Measurements from ENCODE around the gene RAPGEF2.

Gene RAPGEF2

GRCh38 chr4:159150821-159151390, 48.0 kb downstream of the RAPGEF2 start:
- no peak for TF ChIP-seq CTCF (IDR thresholded peaks at IDR 0.05)

- no peak for TF ChIP-seq CTCF (IDR thresholded peaks at IDR 0.05)
Observed at GRCh38 chr4:159151689-159152088, 48.8 kb downstream of the RAPGEF2 start.

GRCh38 chr4:159152181-159152580, 49.3 kb downstream of the RAPGEF2 start:
- TF ChIP-seq CTCF (IDR thresholded peaks at IDR 0.05): no peak

- no peak for TF ChIP-seq CTCF (IDR thresholded peaks at IDR 0.05)
Observed at GRCh38 chr4:159153669-159154068, 50.8 kb downstream of the RAPGEF2 start.

- TF ChIP-seq CTCF (IDR thresholded peaks at IDR 0.05): no peak
Observed at GRCh38 chr4:159155119-159155518, 52.2 kb downstream of the RAPGEF2 start.

- TF ChIP-seq CTCF (IDR thresholded peaks at IDR 0.05): no peak
Observed at GRCh38 chr4:159158083-159158617, 55.3 kb downstream of the RAPGEF2 start.

- TF ChIP-seq CTCF (IDR thresholded peaks at IDR 0.05): no peak
Observed at GRCh38 chr4:159158985-159159384, 56.1 kb downstream of the RAPGEF2 start.

GRCh38 chr4:159159611-159160010, 56.7 kb downstream of the RAPGEF2 start:
- no peak for TF ChIP-seq CTCF (IDR thresholded peaks at IDR 0.05)

All from LNCAP (cell line).